Natural killer cell (primary cell): ENCODE results near the gene C4orf36. TPM values are rescaled to one million over a fixed set of nuclear protein-coding genes. Genes with fewer than 3 reads are reported as not detected.

ENCODE experiments used
- ATAC-seq, 3 donors: fragments of 150-1000 bp in 2 of 3; fragments of 200-7000 bp in 1 of 3; cut with Tn5 transposase; 1 replicate in 1 of 3; 2 replicates in 2 of 3; pipeline ENCODE4 v1.10.0; 2021; ENCODE audit warnings: mild to moderate bottlenecking in 2 of 3, moderate library complexity in 2 of 3
- DNase-seq, 2 donors: peaks; one replicate each; pipeline versions ENCODE4 v3.0.0 to v3.0.0-alpha.2; 2013 to 2021; ENCODE audit warnings: mixed read lengths in 1 of 2
- H3K27ac ChIP-seq: one replicate; pipeline ENCODE4 v1.5.1; 2013; ENCODE audit warnings: mild to moderate bottlenecking, low read length
- H3K27me3 ChIP-seq: one replicate; pipeline ENCODE4 v1.6.1; 2013; ENCODE audit warnings: low read length; ENCODE audit not compliant: control insufficient read depth, insufficient read depth
- H3K36me3 ChIP-seq: one replicate; pipeline ENCODE4 v1.6.1; 2013; ENCODE audit warnings: low read length; ENCODE audit not compliant: control insufficient read depth, insufficient read depth
- H3K4me1 ChIP-seq: one replicate; pipeline ENCODE4 v1.6.1; 2013; ENCODE audit warnings: low read length; ENCODE audit not compliant: control insufficient read depth, insufficient read depth
- H3K4me3 ChIP-seq: one replicate; pipeline ENCODE4 v1.5.1; 2013; ENCODE audit warnings: low read length
- H3K9me3 ChIP-seq: one replicate; pipeline ENCODE4 v1.6.1; 2013; ENCODE audit warnings: low read length; ENCODE audit not compliant: control insufficient read depth, insufficient read depth
- H3K27ac Mint-ChIP-seq, 2 donors: one replicate each; pipeline ENCODE4 v1.8.0; 2022; ENCODE audit warnings: mild to moderate bottlenecking in 2 of 2, mixed read lengths in 2 of 2, moderate library complexity in 1 of 2
- H3K27me3 Mint-ChIP-seq, 2 donors: one replicate each; pipeline ENCODE4 v1.8.0; 2022; ENCODE audit warnings: low read depth in 2 of 2, mixed read lengths in 2 of 2
- H3K36me3 Mint-ChIP-seq: one replicate; pipeline ENCODE4 v1.8.0; 2022; ENCODE audit warnings: mixed read lengths
- H3K4me1 Mint-ChIP-seq, 2 donors: one replicate each; pipeline ENCODE4 v1.8.0; 2022; ENCODE audit warnings: mixed read lengths in 2 of 2
- H3K4me3 Mint-ChIP-seq: one replicate; pipeline ENCODE4 v1.8.0; 2022; ENCODE audit warnings: mild to moderate bottlenecking, moderate library complexity, mixed read lengths
- H3K9me3 Mint-ChIP-seq, 2 donors: one replicate each; pipeline ENCODE4 v1.8.0; 2022; ENCODE audit warnings: mixed read lengths in 2 of 2
- CTCF ChIP-seq: fragments of 200-600 bp; IDR thresholded peaks from one replicate; pipeline ENCODE4 v1.8.0; 2022; ENCODE audit warnings: antibody characterized with exemption
- WGBS: methylation state at CpG from one replicate; pipeline ENCODE4 v1.1.7; 2013; ENCODE audit warnings: missing lambda C conversion rate; ENCODE audit not compliant: insufficient coverage; 5-methylcytosine and 5-hydroxymethylcytosine counted together
- intact Hi-C: fragments of 100-400 bp; cut with micrococcal nuclease; formaldehyde crosslinking; loops from one replicate; pipeline ENCODE4 v1.14.2; 2022
- total RNA-seq, 4 donors: library from RNA; stranded (reverse); fragments of 120-200 nt in 1 of 4; gene quantifications; one replicate each; pipeline versions ENCODE4 v1.2.3 to v1.2.4, GENCODE V29; 2013 to 2022

Gene C4orf36
- total RNA-seq, 3 donors from 2014 or later (not counting 1 experiment from before 2014, with no cell fraction given): not detected

- H3K27ac ChIP-seq: no peak overlapping the region
- Mint-ChIP-seq H3K9me3 (no peaks in the 10 kb centered on the region), H3K36me3 (no peaks in the 10 kb centered on the region), H3K27ac (no peak overlapping the region), H3K27me3 (peaks cover 0 to 5% of the 10 kb centered on the region in 2 donors), H3K4me1 (no peaks in the 10 kb centered on the region), H3K4me3 (no peak overlapping the region)
- H3K9me3 ChIP-seq: no peaks in the 10 kb centered on the region
- ATAC-seq (no peak), DNase-seq (no peak)
- H3K4me3 ChIP-seq: no peak overlapping the region
- H3K36me3 ChIP-seq: no peaks in the 10 kb centered on the region
- intact Hi-C loops: no loop called here
- no peaks in the 10 kb centered on the region for H3K4me1 ChIP-seq
- 100% methylated on average over 1 of the region's 1 CpG for WGBS
- H3K27me3 ChIP-seq: no peaks in the 10 kb centered on the region
- no peak for TF ChIP-seq CTCF
These were observed 50.9 kb downstream of the C4orf36 start for GRCh38 chr4:86841309-86841708.

GRCh38 chr4:86840858-86841257 lies 51.4 kb downstream of the C4orf36 start:
- Mint-ChIP-seq H3K4me3 (no peak overlapping the region), H3K27me3 (peaks cover 0 to 5% of the 10 kb centered on the region in 2 donors), H3K27ac (no peak overlapping the region), H3K4me1 (no peaks in the 10 kb centered on the region), H3K36me3 (no peaks in the 10 kb centered on the region), H3K9me3 (no peaks in the 10 kb centered on the region)
- no peak overlapping the region for H3K27ac ChIP-seq
- H3K9me3 ChIP-seq: no peaks in the 10 kb centered on the region
- no peak for DNase-seq
- ATAC-seq: no peak
- no peak overlapping the region for H3K4me3 ChIP-seq
- no peaks in the 10 kb centered on the region for H3K36me3 ChIP-seq
- no peak for TF ChIP-seq CTCF
- H3K27me3 ChIP-seq: no peaks in the 10 kb centered on the region
- intact Hi-C loops: no loop called here
- H3K4me1 ChIP-seq: no peaks in the 10 kb centered on the region
- 100% methylated on average over 1 of the region's 1 CpG for WGBS

- 82% methylated on average over 4 of the region's 5 CpGs for WGBS
- Histone ChIP-seq H3K4me3 (no peak overlapping the region), H3K27me3 (no peaks in the 10 kb centered on the region), H3K9me3 (no peaks in the 10 kb centered on the region), H3K36me3 (no peaks in the 10 kb centered on the region), H3K27ac (no peak overlapping the region), H3K4me1 (no peaks in the 10 kb centered on the region)
- ATAC-seq (no peak), DNase-seq (no peak)
- Mint-ChIP-seq H3K36me3 (no peaks in the 10 kb centered on the region), H3K27ac (no peak overlapping the region), H3K4me3 (no peak overlapping the region), H3K27me3 (peaks cover 0 to 2% of the 10 kb centered on the region in 2 donors), H3K9me3 (no peaks in the 10 kb centered on the region), H3K4me1 (no peaks in the 10 kb centered on the region)
- intact Hi-C loops: no loop called here
- TF ChIP-seq CTCF: no peak
These were observed 54.3 kb downstream of the C4orf36 start for GRCh38 chr4:86837691-86838503.

GRCh38 chr4:86835677-86836076 lies 56.5 kb downstream of the C4orf36 start:
- whole genome bisulfite sequencing: 44% methylated on average over 3 of the region's 3 CpGs
- ATAC-seq: no peak
- H3K4me3 ChIP-seq: no peak overlapping the region
- H3K4me1 ChIP-seq: no peaks in the 10 kb centered on the region
- no peak overlapping the region for H3K27ac ChIP-seq
- no peaks in the 10 kb centered on the region for H3K27me3 ChIP-seq
- H3K9me3 ChIP-seq: no peaks in the 10 kb centered on the region
- Mint-ChIP-seq H3K27me3 (peaks cover 0 to 2% of the 10 kb centered on the region in 2 donors), H3K9me3 (no peaks in the 10 kb centered on the region), H3K4me3 (no peak overlapping the region), H3K36me3 (no peaks in the 10 kb centered on the region), H3K27ac (no peak overlapping the region), H3K4me1 (no peaks in the 10 kb centered on the region)
- no peak for DNase-seq
- intact Hi-C loops: no loop called here
- H3K36me3 ChIP-seq: no peaks in the 10 kb centered on the region
- no peak for TF ChIP-seq CTCF
